ENCODE measurements around the gene CDC42BPA. TPM values are rescaled to one million over a fixed set of nuclear protein-coding genes. Genes with fewer than 3 reads are reported as not detected.

The CDC42BPA gene
- polyA plus RNA-seq, 1 donor (not counting 4 experiments of a cell fraction or from before 2014, with no cell fraction given): 9.2 TPM

- H3K9me1 ChIP-seq (ENCODE audit: control insufficient read depth, extremely low read depth, insufficient read depth, low read length): no peaks in the 10 kb centered on the region
- H3K27me3 ChIP-seq (ENCODE audit: control insufficient read depth, extremely low read depth, insufficient read depth, low read length): peaks cover 3% of the 10 kb centered on the region
- dilution Hi-C loops (cut with MboI; ENCODE audit: extremely low pct_ligation_motif_present, low sequenced_read_pairs): no loop called here
- FAIRE-seq: no peak
- H3K27ac ChIP-seq (ENCODE audit: control insufficient read depth, insufficient read depth, low read length): no peak overlapping the region
- H2AFZ ChIP-seq (ENCODE audit: control insufficient read depth, low read length): no peak overlapping the region
- no peaks in the 10 kb centered on the region for H4K20me1 ChIP-seq (ENCODE audit: control insufficient read depth, extremely low read depth, insufficient read depth, low read length)
- no peaks in the 10 kb centered on the region for H3K9me3 ChIP-seq (ENCODE audit: control insufficient read depth, low read depth, low read length)
- H3K79me2 ChIP-seq (ENCODE audit: control insufficient read depth, insufficient read depth, low read length): no peaks in the 10 kb centered on the region
- H3K36me3 ChIP-seq (ENCODE audit: control insufficient read depth in 2 of 2, extremely low read depth in 1 of 2, insufficient read depth in 2 of 2, low read length in 2 of 2): no peaks in the 10 kb centered on the region
- no peak for DNase-seq (ENCODE audit: low read depth, low spot score)
- H3K4me2 ChIP-seq (ENCODE audit: control insufficient read depth, extremely low read depth, insufficient read depth, low read depth, low read length): no peak overlapping the region
- TF ChIP-seq EZH2 (IDR thresholded peaks at IDR 0.05; ENCODE audit: low read length): no peak
- no peak for TF ChIP-seq CTCF (optimal IDR thresholded peaks at IDR 0.05 in 1 of 3, IDR thresholded peaks at IDR 0.05 in 1 of 3, conservative IDR thresholded peaks at IDR 0.05 in 1 of 3; ENCODE audit: extremely low read depth in 1 of 3, insufficient read depth in 2 of 3, low read length in 3 of 3)
- H3K4me1 ChIP-seq (ENCODE audit: control insufficient read depth, extremely low read depth, insufficient read depth, low read length): peaks cover 12% of the 10 kb centered on the region
- no peak overlapping the region for H3K4me3 ChIP-seq (ENCODE audit: control insufficient read depth in 2 of 3, extremely low read depth in 1 of 3, insufficient read depth in 2 of 3, low read depth in 1 of 3, low read length in 3 of 3)
- no peak overlapping the region for H3K9ac ChIP-seq (ENCODE audit: control insufficient read depth, extremely low read depth, insufficient read depth, low read length)
These were observed 374.4 kb downstream of the CDC42BPA start for GRCh38 chr1:226943927-226944326.

DNA sequence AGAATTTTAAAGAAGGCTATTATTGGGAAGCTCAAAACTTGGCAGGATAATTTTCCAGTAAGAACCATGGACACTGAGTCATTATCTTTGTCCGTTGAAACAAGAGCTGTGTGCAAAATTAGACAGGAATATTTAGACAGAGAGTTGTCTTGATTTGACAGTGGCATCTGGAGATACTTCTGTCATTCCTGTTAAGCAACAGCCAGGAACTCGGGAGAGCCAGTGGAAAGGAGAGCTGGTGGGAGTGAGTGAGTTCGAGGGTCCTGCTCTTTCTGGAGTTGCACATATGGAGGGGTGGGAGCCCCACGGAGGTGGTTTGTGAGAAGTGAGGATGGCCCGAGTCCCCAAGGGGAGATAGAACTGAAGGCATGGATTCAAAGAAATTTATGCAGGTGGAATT lies 375.1 kb downstream of the CDC42BPA start:
- Histone ChIP-seq H3K36me3 (ENCODE audit: control insufficient read depth in 2 of 2, extremely low read depth in 1 of 2, insufficient read depth in 2 of 2, low read length in 2 of 2) (no peaks in the 10 kb centered on the region), H3K9me3 (ENCODE audit: control insufficient read depth, low read depth, low read length) (no peaks in the 10 kb centered on the region), H3K9ac (ENCODE audit: control insufficient read depth, extremely low read depth, insufficient read depth, low read length) (no peak overlapping the region), H3K9me1 (ENCODE audit: control insufficient read depth, extremely low read depth, insufficient read depth, low read length) (no peaks in the 10 kb centered on the region), H3K27me3 (ENCODE audit: control insufficient read depth, extremely low read depth, insufficient read depth, low read length) (peaks cover 3% of the 10 kb centered on the region), H4K20me1 (ENCODE audit: control insufficient read depth, extremely low read depth, insufficient read depth, low read length) (no peaks in the 10 kb centered on the region), H2AFZ (ENCODE audit: control insufficient read depth, low read length) (no peak overlapping the region), H3K27ac (ENCODE audit: control insufficient read depth, insufficient read depth, low read length) (no peak overlapping the region), H3K4me2 (ENCODE audit: control insufficient read depth, extremely low read depth, insufficient read depth, low read depth, low read length) (no peak overlapping the region), H3K4me1 (ENCODE audit: control insufficient read depth, extremely low read depth, insufficient read depth, low read length) (peaks cover 16% of the 10 kb centered on the region), H3K4me3 (ENCODE audit: control insufficient read depth in 2 of 3, extremely low read depth in 1 of 3, insufficient read depth in 2 of 3, low read depth in 1 of 3, low read length in 3 of 3) (no peak overlapping the region), H3K79me2 (ENCODE audit: control insufficient read depth, insufficient read depth, low read length) (no peaks in the 10 kb centered on the region)
- FAIRE-seq: no peak
- TF ChIP-seq EZH2 (IDR thresholded peaks at IDR 0.05; ENCODE audit: low read length): no peak
- DNase-seq (ENCODE audit: low read depth, low spot score): no peak
- dilution Hi-C loops (cut with MboI; ENCODE audit: extremely low pct_ligation_motif_present, low sequenced_read_pairs): no loop called here

DNA sequence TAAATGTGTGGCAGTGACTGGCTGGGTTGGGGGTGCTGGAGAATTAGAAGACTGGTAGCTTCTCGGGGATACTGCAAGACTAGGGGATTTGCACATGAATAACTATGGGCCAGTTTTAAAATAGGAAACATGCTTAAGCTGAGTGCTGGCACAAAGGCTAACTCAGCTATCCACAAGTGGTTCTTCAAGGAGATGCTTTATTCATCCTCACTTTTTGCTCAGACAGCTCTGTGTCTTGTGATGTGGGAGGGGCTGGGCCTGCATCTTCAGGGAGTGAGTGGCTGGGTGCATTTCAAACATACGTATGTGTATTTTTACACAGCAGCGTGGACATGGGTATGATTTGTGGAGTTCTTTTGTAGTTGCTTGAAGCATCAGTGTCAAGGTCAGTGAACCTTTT lies 375.9 kb downstream of the CDC42BPA start:
- Histone ChIP-seq H4K20me1 (ENCODE audit: control insufficient read depth, extremely low read depth, insufficient read depth, low read length) (no peaks in the 10 kb centered on the region), H3K79me2 (ENCODE audit: control insufficient read depth, insufficient read depth, low read length) (no peaks in the 10 kb centered on the region), H3K9me3 (ENCODE audit: control insufficient read depth, low read depth, low read length) (no peaks in the 10 kb centered on the region), H3K4me2 (ENCODE audit: control insufficient read depth, extremely low read depth, insufficient read depth, low read depth, low read length) (no peak overlapping the region), H3K9me1 (ENCODE audit: control insufficient read depth, extremely low read depth, insufficient read depth, low read length) (no peaks in the 10 kb centered on the region), H3K4me1 (ENCODE audit: control insufficient read depth, extremely low read depth, insufficient read depth, low read length) (peaks cover 16% of the 10 kb centered on the region), H2AFZ (ENCODE audit: control insufficient read depth, low read length) (no peak overlapping the region), H3K36me3 (ENCODE audit: control insufficient read depth in 2 of 2, extremely low read depth in 1 of 2, insufficient read depth in 2 of 2, low read length in 2 of 2) (no peaks in the 10 kb centered on the region), H3K27ac (ENCODE audit: control insufficient read depth, insufficient read depth, low read length) (no peak overlapping the region), H3K9ac (ENCODE audit: control insufficient read depth, extremely low read depth, insufficient read depth, low read length) (no peak overlapping the region), H3K4me3 (ENCODE audit: control insufficient read depth in 2 of 3, extremely low read depth in 1 of 3, insufficient read depth in 2 of 3, low read depth in 1 of 3, low read length in 3 of 3) (no peak overlapping the region), H3K27me3 (ENCODE audit: control insufficient read depth, extremely low read depth, insufficient read depth, low read length) (peaks cover 3% of the 10 kb centered on the region)
- TF ChIP-seq EZH2 (IDR thresholded peaks at IDR 0.05; ENCODE audit: low read length) (no peak), CTCF (optimal IDR thresholded peaks at IDR 0.05 in 1 of 3, IDR thresholded peaks at IDR 0.05 in 1 of 3, conservative IDR thresholded peaks at IDR 0.05 in 1 of 3; ENCODE audit: extremely low read depth in 1 of 3, insufficient read depth in 2 of 3, low read length in 3 of 3) (no peak)
- dilution Hi-C loops (cut with MboI; ENCODE audit: extremely low pct_ligation_motif_present, low sequenced_read_pairs): no loop called here
- FAIRE-seq (no peak), DNase-seq (ENCODE audit: low read depth, low spot score) (no peak)
